DMS79 (cell line): ENCODE results near the gene DUSP16.
"Not testable (repeated sequence)": the region's sequence is repeated elsewhere in the genome, so short reads cannot be mapped to it uniquely, and the experiment has no call there.

Experiments
- DNase-seq: peaks from one replicate; lab custom pipeline; 2025; lab: John Stamatoyannopoulos, UW

DUSP16 gene

GRCh38 chr12:12562585-12563261 lies at the start of gene DUSP16:
Gene DUSP16 (minus strand): TSS chr12:12562863. CDS start chr12:12521098, 41,765 bp downstream.
- peak; percentile 75 for DNase-seq

DNA sequence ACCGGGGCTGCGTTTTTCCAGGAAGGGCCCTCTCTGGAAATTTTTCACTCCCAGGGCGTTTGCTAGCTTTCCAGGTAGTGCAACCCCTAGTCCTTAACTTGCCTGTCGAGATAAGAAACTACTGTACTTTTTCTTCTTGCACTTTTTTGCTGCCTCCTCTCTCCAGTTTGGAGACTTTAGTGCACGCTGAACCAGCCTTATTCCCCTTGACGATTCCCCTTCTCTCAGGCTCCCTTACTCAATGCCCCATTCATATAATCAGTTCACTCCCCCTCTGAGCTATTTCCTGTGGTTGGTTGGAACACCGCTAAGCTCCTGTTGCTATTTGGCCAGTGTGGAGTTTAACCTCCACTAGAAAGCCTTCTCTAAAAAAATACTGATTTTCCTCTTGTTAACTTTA lies 49.7 kb upstream of the DUSP16 start:
- DNase-seq = peak; percentile 25

GRCh38 chr12:12611512-12612306 lies 49.0 kb upstream of the DUSP16 start, which contains the start of gene CREBL2:
Gene CREBL2 (plus strand): TSS chr12:12611876. CDS start chr12:12612173, 297 bp downstream.
- DNase-seq = peak; percentile 97

DNA sequence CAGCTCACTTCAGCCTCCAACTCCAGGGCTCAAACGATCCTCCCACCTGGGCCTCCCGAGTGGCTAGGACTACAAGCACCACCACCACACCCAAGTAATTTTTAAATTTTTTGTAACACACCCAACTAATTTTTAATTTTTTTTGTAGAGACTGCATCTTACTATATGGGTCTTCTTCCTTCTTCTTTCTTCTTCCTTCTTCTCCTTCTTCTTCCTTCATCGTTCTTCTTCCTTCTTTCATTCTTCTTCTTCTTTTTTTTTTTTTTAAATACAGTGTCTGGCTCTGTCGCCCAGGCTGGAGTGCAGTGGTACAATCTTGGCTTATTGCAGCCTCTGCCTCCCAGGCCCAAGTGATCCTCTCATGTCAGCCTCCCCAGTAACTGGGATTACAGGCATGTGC lies 48.0 kb upstream of the DUSP16 start:
- no peak for DNase-seq

- DNase-seq = no peak
These were observed 47.0 kb upstream of the DUSP16 start for GRCh38 chr12:12609692-12610091.

GRCh38 chr12:12608557-12608957 lies 45.9 kb upstream of the DUSP16 start:
- DNase-seq = no peak

- DNase-seq = no peak
These were observed 44.3 kb upstream of the DUSP16 start for GRCh38 chr12:12606781-12607589.

DNA sequence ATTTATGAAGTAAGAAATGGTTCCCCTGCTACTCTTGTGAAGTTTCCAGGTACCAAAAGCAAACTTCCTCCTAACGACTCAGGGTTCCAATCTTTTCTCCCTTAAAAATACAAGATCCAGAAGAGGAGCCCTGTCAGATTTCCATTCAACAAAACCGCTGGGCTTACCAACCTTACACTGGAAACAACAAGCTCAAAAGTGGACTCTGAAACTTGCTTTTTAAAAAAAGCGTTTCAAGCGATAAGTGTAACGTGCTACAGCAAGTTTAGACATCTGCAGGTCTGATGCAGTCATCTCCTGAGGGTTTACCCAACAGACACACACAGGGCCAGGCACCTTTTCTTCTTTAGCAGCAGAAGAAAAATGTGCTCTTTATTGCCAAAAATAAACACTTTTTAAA lies 42.1 kb upstream of the DUSP16 start:
- DNase-seq = no peak

DNA sequence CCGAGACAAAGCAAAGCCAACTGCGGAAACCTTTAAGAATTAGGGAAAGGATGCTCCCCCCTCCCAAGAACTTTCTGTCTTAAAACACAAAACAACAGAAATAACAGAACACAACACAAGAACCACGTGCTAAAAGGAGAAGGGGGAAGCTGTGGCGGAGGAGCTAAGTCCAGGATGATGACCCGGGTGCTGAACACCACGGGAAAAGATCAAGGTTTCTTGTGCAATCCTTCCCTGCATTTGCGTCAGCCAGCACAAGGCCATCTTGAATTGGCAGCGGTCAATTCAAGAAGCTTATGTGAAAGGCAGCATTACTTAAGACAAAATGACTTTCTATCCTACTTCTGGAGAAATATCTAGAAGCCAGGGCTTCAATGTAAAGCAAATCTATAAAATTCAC lies 38.0 kb upstream of the DUSP16 start:
- DNase-seq = no peak

DNA sequence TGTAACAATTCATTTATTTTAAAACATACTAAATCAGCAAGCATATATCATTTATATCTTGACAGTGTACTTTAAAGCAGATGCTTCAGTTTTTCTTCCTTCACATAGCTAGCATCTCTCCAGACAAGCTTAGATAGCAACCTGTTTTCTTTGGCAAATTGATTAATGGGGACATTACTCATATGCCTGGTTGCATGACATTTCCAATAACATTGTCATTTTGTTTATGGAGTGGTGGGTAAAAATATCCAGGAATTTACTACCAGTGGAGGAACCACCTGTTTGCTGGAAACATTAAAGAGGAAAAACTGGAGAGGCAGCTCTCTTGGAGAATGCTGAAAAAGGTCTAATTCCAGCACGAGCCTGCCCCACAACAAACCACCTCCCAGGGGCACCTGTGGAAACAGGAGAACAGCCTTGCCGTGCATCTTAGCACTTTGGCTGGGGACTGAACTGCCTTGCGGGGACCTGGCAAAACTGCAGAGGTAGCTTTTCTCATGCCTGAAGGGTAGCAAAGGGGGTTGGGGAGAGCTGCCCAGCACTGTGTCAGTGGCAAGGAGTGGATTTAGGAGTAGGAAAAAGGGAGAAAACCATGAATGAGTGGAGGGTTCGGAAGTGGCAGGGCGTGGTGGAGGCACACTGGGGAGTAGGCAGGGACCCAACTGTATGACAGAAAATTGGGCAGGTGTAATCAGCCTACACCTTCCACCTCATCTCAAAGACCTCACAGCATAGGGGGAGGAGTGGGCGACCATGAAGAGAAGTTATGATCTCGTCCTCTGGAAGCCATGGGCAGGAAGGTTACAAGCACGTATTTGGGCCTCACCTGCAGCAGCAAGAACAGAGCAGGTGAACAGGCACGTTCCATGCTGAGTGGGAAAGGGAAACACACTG lies 37.3 kb upstream of the DUSP16 start:
- DNase-seq = no peak

- no peak for DNase-seq
These were observed 36.2 kb upstream of the DUSP16 start for GRCh38 chr12:12598864-12599263.

DNA sequence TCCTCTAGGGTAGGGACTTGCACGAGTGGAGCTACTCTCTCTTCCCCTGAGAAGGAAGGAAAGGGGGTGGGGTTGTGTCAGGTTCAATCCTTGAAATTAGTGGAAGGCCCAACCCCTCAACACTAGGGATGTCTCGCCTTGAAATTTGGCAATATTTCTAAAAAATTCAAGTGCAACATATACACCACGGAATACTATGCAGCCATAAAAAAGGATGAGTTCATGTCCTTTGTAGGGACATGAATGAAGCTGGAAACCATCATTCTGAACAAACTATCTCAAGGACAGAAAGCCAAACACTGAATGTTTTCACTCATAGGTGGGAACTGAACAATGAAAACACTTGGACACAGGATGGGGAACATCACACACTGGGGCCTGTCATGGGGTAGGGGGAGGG lies 33.9 kb upstream of the DUSP16 start:
- not testable (repeated sequence) for DNase-seq

- not testable (repeated sequence) for DNase-seq
These were observed 33.3 kb upstream of the DUSP16 start for GRCh38 chr12:12595929-12596328.

- DNase-seq = no peak
These were observed 30.3 kb upstream of the DUSP16 start for GRCh38 chr12:12592930-12593329.

DNA sequence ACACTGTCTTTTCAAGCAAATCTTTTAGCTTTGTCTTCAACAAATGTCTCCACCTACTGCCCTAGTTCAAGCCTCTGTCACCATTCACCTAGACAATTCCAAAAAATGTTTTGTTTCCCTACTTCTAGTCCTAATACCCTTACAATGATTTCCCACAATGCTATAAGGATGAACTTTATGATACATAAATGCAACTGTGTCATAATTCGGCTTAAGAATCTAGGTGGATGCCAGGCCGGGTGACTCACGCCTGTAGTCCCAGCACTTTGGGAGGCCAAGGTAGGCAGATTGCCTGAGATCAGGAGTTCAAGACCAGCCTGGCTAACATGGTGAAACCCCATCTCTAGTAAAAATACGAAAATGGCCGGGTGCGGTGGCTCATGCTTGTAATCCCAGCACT lies 28.3 kb upstream of the DUSP16 start:
- DNase-seq = no peak

DNA sequence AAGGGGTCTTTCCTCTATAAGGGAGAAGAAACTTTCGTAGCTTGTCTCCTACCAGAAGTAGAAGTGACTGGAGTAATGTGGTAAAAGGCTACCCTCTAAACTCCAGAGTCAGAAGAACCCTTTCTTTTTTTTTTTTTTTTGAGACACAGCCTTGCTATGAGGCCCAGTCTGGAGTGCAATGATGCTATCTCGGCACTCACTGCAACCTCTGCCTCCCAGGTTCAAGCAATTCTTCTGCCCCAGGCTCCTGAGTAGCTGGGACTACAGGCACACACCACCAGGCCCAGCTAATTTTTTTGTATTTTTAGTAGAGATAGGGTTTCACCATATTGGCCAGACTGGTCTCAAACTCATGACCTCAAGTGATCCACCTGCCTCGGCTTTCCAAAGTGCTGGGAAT lies 25.8 kb upstream of the DUSP16 start:
- DNase-seq = not testable (repeated sequence)

- no peak for DNase-seq
These were observed 25.2 kb upstream of the DUSP16 start for GRCh38 chr12:12587878-12588277.

- DNase-seq = no peak
These were observed 24.4 kb upstream of the DUSP16 start for GRCh38 chr12:12586879-12587675.

- no peak for DNase-seq
These were observed 22.6 kb upstream of the DUSP16 start for GRCh38 chr12:12585115-12585863.
